C4-2B (cell line): Measurements from ENCODE around the gene ASIC2.

Source experiments
- CTCF ChIP-seq: fragments of 450-650 bp; conservative IDR thresholded peaks from 2 replicates; pipeline ENCODE4 v1.5.1; 2017; ENCODE audit warnings: mild to moderate bottlenecking
- ZFX ChIP-seq: fragments of 450-650 bp; IDR thresholded peaks from 2 replicates; pipeline ENCODE4 v1.6.1; 2017

GRCh38 chr17:33071656-33072055, 221.4 kb downstream of the ASIC2 start:
- no peak for TF ChIP-seq CTCF
- no peak for TF ChIP-seq ZFX
